Esophagus squamous epithelium (tissue), 5 donors: Measurements from ENCODE around the gene ANKRD17. TPM values are rescaled to one million over a fixed set of nuclear protein-coding genes. Genes with fewer than 3 reads are reported as not detected.
"Not testable (repeated sequence)": the region's sequence is repeated elsewhere in the genome, so short reads cannot be mapped to it uniquely, and the experiment has no call there.

ENCODE experiments used
- DNase-seq: peaks from one replicate; lab custom pipeline; 2025; lab: John Stamatoyannopoulos, UW
- H3K27ac ChIP-seq, 4 donors: fragments of 200-600 bp; sonication (generic); one replicate each; pipeline ENCODE4 v1.5.1; 2016 to 2019; ENCODE audit warnings: mild to moderate bottlenecking in 1 of 4
- H3K27me3 ChIP-seq, 4 donors: fragments of 200-600 bp; sonication (generic); 1 replicate in 3 of 4; 2 replicates in 1 of 4; pipeline versions ENCODE4 v1.5.1 to v1.6.0; 2017 to 2021; ENCODE audit warnings: antibody characterized with exemption in 1 of 4
- H3K36me3 ChIP-seq, 3 donors: fragments of 200-600 bp; sonication (generic); one replicate each; pipeline ENCODE4 v1.5.1; 2016 to 2019
- H3K4me1 ChIP-seq, 3 donors: fragments of 200-600 bp; sonication (generic); one replicate each; pipeline ENCODE4 v1.5.1; 2017 to 2019
- H3K4me3 ChIP-seq, 4 donors: fragments of 200-600 bp; sonication (generic); 1 replicate in 3 of 4; 2 replicates in 1 of 4; pipeline ENCODE4 v1.5.1; 2016 to 2019; ENCODE audit warnings: mild to moderate bottlenecking in 2 of 4, moderate library complexity in 1 of 4
- H3K9me3 ChIP-seq, 3 donors: fragments of 200-600 bp; sonication (generic); one replicate each; pipeline ENCODE4 v1.5.1; 2016 to 2019
- POLR2A ChIP-seq, 4 donors: fragments of 450-650 bp; IDR thresholded peaks; one replicate each; pipeline ENCODE4 v1.6.1; 2017; ENCODE audit warnings: antibody characterized with exemption in 4 of 4, mild to moderate bottlenecking in 4 of 4, moderate library complexity in 3 of 4
- WGBS, 2 donors: methylation state at CpG; one replicate each; pipeline ENCODE4 v1.1.5; 2018; 5-methylcytosine and 5-hydroxymethylcytosine counted together
- intact Hi-C: fragments of 100-400 bp; cut with DNase I; formaldehyde crosslinking; loops from one replicate; pipeline ENCODE4 v1.15.0; 2022
- total RNA-seq, 4 donors: library from RNA; depleted of rRNA; stranded (reverse); fragments of >200 nt; gene quantifications; one replicate each; pipeline ENCODE4 v1.1.0, GENCODE V29; 2016
- TF ChIP-seq, protein P1 (sequence below), 6 experiments: fragments of 450-650 bp in 4 of 6; fragments of 200-600 bp in 2 of 6; sonication (generic) in 2 of 6; IDR thresholded peaks; one replicate each; pipeline ENCODE4 v1.5.1; 2016 to 2019; ENCODE audit warnings: antibody characterized with exemption in 6 of 6, mild to moderate bottlenecking in 4 of 6, moderate library complexity in 4 of 6
- donor health status: DM: yes; HTN: yes; CAD: no.

ANKRD17 gene
- total RNA-seq, 4 donors from 2014 or later = 31.3 to 55.5 (median 47.5) TPM

- no peak for TF ChIP-seq POLR2A (IDR thresholded peaks at IDR 0.05)
- TF ChIP-seq, protein P1, sequence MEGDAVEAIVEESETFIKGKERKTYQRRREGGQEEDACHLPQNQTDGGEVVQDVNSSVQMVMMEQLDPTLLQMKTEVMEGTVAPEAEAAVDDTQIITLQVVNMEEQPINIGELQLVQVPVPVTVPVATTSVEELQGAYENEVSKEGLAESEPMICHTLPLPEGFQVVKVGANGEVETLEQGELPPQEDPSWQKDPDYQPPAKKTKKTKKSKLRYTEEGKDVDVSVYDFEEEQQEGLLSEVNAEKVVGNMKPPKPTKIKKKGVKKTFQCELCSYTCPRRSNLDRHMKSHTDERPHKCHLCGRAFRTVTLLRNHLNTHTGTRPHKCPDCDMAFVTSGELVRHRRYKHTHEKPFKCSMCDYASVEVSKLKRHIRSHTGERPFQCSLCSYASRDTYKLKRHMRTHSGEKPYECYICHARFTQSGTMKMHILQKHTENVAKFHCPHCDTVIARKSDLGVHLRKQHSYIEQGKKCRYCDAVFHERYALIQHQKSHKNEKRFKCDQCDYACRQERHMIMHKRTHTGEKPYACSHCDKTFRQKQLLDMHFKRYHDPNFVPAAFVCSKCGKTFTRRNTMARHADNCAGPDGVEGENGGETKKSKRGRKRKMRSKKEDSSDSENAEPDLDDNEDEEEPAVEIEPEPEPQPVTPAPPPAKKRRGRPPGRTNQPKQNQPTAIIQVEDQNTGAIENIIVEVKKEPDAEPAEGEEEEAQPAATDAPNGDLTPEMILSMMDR (IDR thresholded peaks at IDR 0.05) = no peak
- H3K4me3 ChIP-seq = peak overlapping the region; percentile 77 to 96 (median 90)
- intact Hi-C loops = loop anchor here (10.0 kb wide), 2 partner anchors 125 to 185 kb away; no protein-coding TSS in a partner anchor
- no peak for DNase-seq
- peak overlapping the region; percentile 95 to 99 (median 97) for H3K27ac ChIP-seq
- H3K9me3 ChIP-seq = no peaks in the 10 kb centered on the region
- peaks cover 0 to 7% (median 0%) of the 10 kb centered on the region in 3 donors for H3K36me3 ChIP-seq
- no peaks in the 10 kb centered on the region for H3K27me3 ChIP-seq
- H3K4me1 ChIP-seq = peaks cover 6 to 48% (median 32%) of the 10 kb centered on the region in 3 donors
- 0% methylated on average over 8 of the region's 8 CpGs for WGBS, 2 donors
Observed at GRCh38 chr4:73259571-73260090, 1.0 kb upstream of the ANKRD17 start.

DNA sequence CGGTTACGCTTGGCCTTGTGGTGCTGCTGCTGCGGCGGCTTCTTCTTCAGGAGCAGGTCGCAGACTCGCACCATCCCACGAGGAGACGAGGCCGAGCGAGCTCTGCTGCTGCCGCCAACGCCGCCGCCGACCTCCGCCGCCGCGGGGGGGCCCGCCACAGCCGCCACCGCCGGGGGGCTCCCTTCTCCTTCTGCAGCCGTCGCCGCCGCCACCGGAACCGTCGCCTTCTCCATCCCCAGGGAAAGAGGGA, 237 bp downstream of the ANKRD17 start:
- no peak for DNase-seq
- 0% methylated on average over 18 of the region's 30 CpGs; no CpG with 5 or more reads in 1 of the 2 donors for WGBS, 2 donors
- peak overlapping the region; percentile 77 to 96 (median 90) for H3K4me3 ChIP-seq
- no peaks in the 10 kb centered on the region for H3K9me3 ChIP-seq
- H3K4me1 ChIP-seq = peaks cover 6 to 60% (median 43%) of the 10 kb centered on the region in 3 donors
- TF ChIP-seq, protein P1 (IDR thresholded peaks at IDR 0.05) = no peak
- peak in 1 of 4 donors; percentile 5 for TF ChIP-seq POLR2A (IDR thresholded peaks at IDR 0.05)
- no peaks in the 10 kb centered on the region for H3K27me3 ChIP-seq
- H3K27ac ChIP-seq = peak overlapping the region; percentile 95 to 99 (median 97)
- peaks cover 0 to 7% (median 0%) of the 10 kb centered on the region in 3 donors for H3K36me3 ChIP-seq
- intact Hi-C loops = loop anchor here (10.0 kb wide), 2 partner anchors 124 to 184 kb away; no protein-coding TSS in a partner anchor

GRCh38 chr4:73257651-73258435, 755 bp downstream of the ANKRD17 start:
- H3K4me1 ChIP-seq = peaks cover 6 to 66% (median 45%) of the 10 kb centered on the region in 3 donors
- H3K27ac ChIP-seq = peak overlapping the region; percentile 95 to 99 (median 97)
- no peaks in the 10 kb centered on the region for H3K27me3 ChIP-seq
- intact Hi-C loops = loop anchor here (10.0 kb wide), 2 partner anchors 123 to 183 kb away; no protein-coding TSS in a partner anchor
- H3K4me3 ChIP-seq = peak overlapping the region; percentile 77 to 96 (median 90)
- H3K36me3 ChIP-seq = peaks cover 0 to 2% (median 0%) of the 10 kb centered on the region in 3 donors
- DNase-seq = no peak
- 0% methylated on average over 29 to 30 of the region's 34 CpGs for WGBS, 2 donors
- TF ChIP-seq, protein P1 (IDR thresholded peaks at IDR 0.05) = no peak
- TF ChIP-seq POLR2A (IDR thresholded peaks at IDR 0.05) = no peak
- no peaks in the 10 kb centered on the region for H3K9me3 ChIP-seq

DNA sequence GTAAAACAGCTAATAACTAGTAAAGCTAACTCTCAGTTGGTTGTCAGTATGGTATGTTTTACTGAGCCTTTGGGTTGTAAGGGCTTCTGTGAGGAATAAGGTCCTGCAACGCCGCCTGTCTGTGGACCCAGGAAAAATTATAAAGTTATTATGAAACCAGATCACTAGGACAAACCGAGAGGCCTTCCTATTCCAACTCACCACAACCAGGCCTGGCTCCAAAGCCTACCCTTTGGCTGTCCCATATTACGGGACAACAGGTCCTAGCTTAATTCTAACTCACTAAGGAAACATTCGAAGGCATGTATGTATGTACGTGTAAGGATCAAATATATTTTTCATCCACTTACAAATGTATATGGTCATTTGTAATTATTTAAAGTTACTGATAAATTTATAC, 1.4 kb downstream of the ANKRD17 start:
- Histone ChIP-seq H3K4me1 (peaks cover 6 to 72% (median 48%) of the 10 kb centered on the region in 3 donors), H3K4me3 (peak overlapping the region; percentile 77 to 96 (median 90)), H3K27me3 (no peaks in the 10 kb centered on the region), H3K27ac (peak overlapping the region; percentile 95 to 99 (median 97)), H3K9me3 (no peaks in the 10 kb centered on the region), H3K36me3 (no peaks in the 10 kb centered on the region)
- DNase-seq = peak; percentile 16
- TF ChIP-seq, protein P1 (IDR thresholded peaks at IDR 0.05) = peak; percentile 57 to 89 (median 84)
- peak in 1 of 4 donors; percentile 31 for TF ChIP-seq POLR2A (IDR thresholded peaks at IDR 0.05)
- intact Hi-C loops = loop anchor here (10.0 kb wide), 2 partner anchors 122 to 182 kb away; no protein-coding TSS in a partner anchor
- 1% methylated on average over 6 of the region's 6 CpGs for WGBS, 2 donors

- not testable (repeated sequence) for DNase-seq, H3K9me3 ChIP-seq, H3K27me3 ChIP-seq, H3K36me3 ChIP-seq
- Histone ChIP-seq H3K4me1 (peaks cover 6 to 74% (median 48%) of the 10 kb centered on the region in 3 donors), H3K27ac (peak overlapping the region in 2 of 4 donors; percentile 7 to 97), H3K4me3 (peak overlapping the region in 1 of 4 donors; percentile 94)
- 68 to 74% methylated on average over 8 of the region's 8 CpGs for WGBS, 2 donors
- intact Hi-C loops = loop anchor here (10.0 kb wide), 2 partner anchors 121 to 181 kb away; no protein-coding TSS in a partner anchor
Observed at GRCh38 chr4:73255847-73256246, 2.8 kb downstream of the ANKRD17 start.
